GM23338 (cell line): ENCODE data around the gene OR2B6. TPM values are rescaled to one million over a fixed set of nuclear protein-coding genes. Genes with fewer than 3 reads are reported as not detected.

Experiments
- ATAC-seq: fragments of 200-7000 bp; cut with Tn5 transposase; 3 replicates; pipeline ENCODE4 v1.9.1; 2020
- DNase-seq: peaks from one replicate; pipeline ENCODE4 v3.0.0-alpha.2; 2015; ENCODE audit warnings: low spot score
- H2AFZ ChIP-seq: fragments of 200-600 bp; sonication (generic); 2 replicates; pipeline ENCODE4 v1.8.0; 2016; ENCODE audit warnings: antibody characterized with exemption, mild to moderate bottlenecking, moderate library complexity
- H3F3A ChIP-seq: fragments of 200-600 bp; sonication (generic); replicated peaks from 2 replicates; pipeline ENCODE4 v1.8.0; 2017; ENCODE audit warnings: antibody characterized with exemption, mixed run types, low read depth
- H3K27ac ChIP-seq: fragments of 200-600 bp; sonication (generic); 2 replicates; pipeline ENCODE4 v1.6.1; 2016; ENCODE audit warnings: low read depth
- H3K27me3 ChIP-seq: fragments of 200-600 bp; sonication (generic); 2 replicates; pipeline ENCODE4 v1.8.0; 2016; ENCODE audit warnings: mild to moderate bottlenecking, mixed run types, moderate library complexity; ENCODE audit not compliant: insufficient read depth
- H3K36me3 ChIP-seq: fragments of 200-600 bp; sonication (generic); 2 replicates; pipeline ENCODE4 v1.8.0; 2016; ENCODE audit warnings: mild to moderate bottlenecking; ENCODE audit not compliant: insufficient read depth
- H3K4me1 ChIP-seq: fragments of 200-600 bp; sonication (generic); 2 replicates; pipeline ENCODE4 v1.8.0; 2016; ENCODE audit warnings: mild to moderate bottlenecking, moderate library complexity; ENCODE audit not compliant: insufficient read depth
- H3K4me2 ChIP-seq: fragments of 200-600 bp; sonication (generic); 2 replicates; pipeline ENCODE4 v1.7.1; 2017; ENCODE audit warnings: mixed run types
- H3K4me3 ChIP-seq: fragments of 200-600 bp; sonication (generic); 2 replicates; pipeline ENCODE4 v1.6.1; 2016; ENCODE audit warnings: mixed run types
- H3K79me2 ChIP-seq: fragments of 200-600 bp; sonication (generic); replicated peaks from 2 replicates; pipeline ENCODE4 v1.8.0; 2017; ENCODE audit warnings: mild to moderate bottlenecking; ENCODE audit not compliant: insufficient read depth
- H3K9me2 ChIP-seq: fragments of 200-600 bp; sonication (generic); 2 replicates; pipeline ENCODE4 v1.8.0; 2017; ENCODE audit not compliant: insufficient read depth
- H4K20me1 ChIP-seq: fragments of 200-600 bp; sonication (generic); replicated peaks from 2 replicates; pipeline ENCODE4 v1.8.0; 2017; ENCODE audit warnings: mild to moderate bottlenecking; ENCODE audit not compliant: insufficient read depth
- H3K27ac Mint-ChIP-seq: 2 replicates; pipeline ENCODE4 v1.8.0; 2020; ENCODE audit warnings: inconsistent platforms, mild to moderate bottlenecking, moderate library complexity, mixed read lengths
- H3K27me3 Mint-ChIP-seq: 3 replicates; pipeline ENCODE4 v1.8.0; 2022; ENCODE audit warnings: low read depth, mild to moderate bottlenecking, moderate library complexity, mixed read lengths, inconsistent platforms; ENCODE audit not compliant: insufficient read depth, poor library complexity
- H3K36me3 Mint-ChIP-seq: 3 replicates; pipeline ENCODE4 v1.8.0; 2021; ENCODE audit warnings: low read depth, mild to moderate bottlenecking, inconsistent platforms, moderate library complexity, mixed read lengths
- H3K4me1 Mint-ChIP-seq: 3 replicates; pipeline ENCODE4 v1.8.0; 2020; ENCODE audit warnings: mild to moderate bottlenecking, inconsistent platforms, mixed read lengths
- H3K4me3 Mint-ChIP-seq: 3 replicates; pipeline ENCODE4 v1.8.0; 2021; ENCODE audit warnings: moderate library complexity, mild to moderate bottlenecking, inconsistent platforms, mixed read lengths
- H3K9me3 Mint-ChIP-seq: 3 replicates; pipeline ENCODE4 v1.8.0; 2020; ENCODE audit warnings: moderate library complexity, mild to moderate bottlenecking, inconsistent platforms, mixed read lengths
- CREB1 ChIP-seq: fragments of 250-450 bp; sonication (Bioruptor Pico); IDR thresholded peaks from 2 replicates; pipeline ENCODE4 v1.5.0; 2020; ENCODE audit warnings: low read depth, mild to moderate bottlenecking, moderate library complexity
- EZH2 ChIP-seq: fragments of 200-600 bp; sonication (generic); IDR thresholded peaks from one replicate; pipeline ENCODE4 v1.8.0; 2017; ENCODE audit warnings: antibody characterized with exemption, mild to moderate bottlenecking, low read depth; ENCODE audit not compliant: unreplicated experiment
- EZH2phosphoT487 ChIP-seq: fragments of 200-600 bp; sonication (generic); IDR thresholded peaks from one replicate; pipeline ENCODE4 v1.8.1; 2018; ENCODE audit warnings: antibody characterized with exemption; ENCODE audit not compliant: unreplicated experiment
- JUNB ChIP-seq: IDR thresholded peaks from one replicate; pipeline ENCODE4 v1.6.1; 2016; ENCODE audit warnings: antibody characterized with exemption; ENCODE audit not compliant: unreplicated experiment
- NANOG ChIP-seq: IDR thresholded peaks from 2 replicates; pipeline ENCODE4 v1.6.1; 2016; ENCODE audit warnings: antibody characterized with exemption, borderline replicate concordance
- POLR2AphosphoS5 ChIP-seq: IDR thresholded peaks from 2 replicates; pipeline ENCODE4 v1.6.1; 2016; ENCODE audit warnings: antibody characterized with exemption, low read depth
- STAT1 ChIP-seq: IDR thresholded peaks from one replicate; pipeline ENCODE4 v1.6.1; 2016; ENCODE audit warnings: antibody characterized with exemption; ENCODE audit not compliant: unreplicated experiment
- ZNF114 ChIP-seq: fragments of 250-450 bp; sonication (Bioruptor Pico); IDR thresholded peaks from 2 replicates; pipeline ENCODE4 v1.5.0; 2020; ENCODE audit warnings: mild to moderate bottlenecking, moderate library complexity
- ZNF331 ChIP-seq: fragments of 250-450 bp; sonication (Bioruptor Pico); IDR thresholded peaks from 2 replicates; pipeline ENCODE4 v1.5.0; 2020; ENCODE audit warnings: low read depth, mild to moderate bottlenecking, moderate library complexity
- polyA plus RNA-seq: library from polyadenylated mRNA; unstranded; fragments of >200 nt; fragmentation: Nextera tagmentation; extraction: Ambion mirVana; gene quantifications from 2 replicates; pipeline ENCODE4 v1.2.1, GENCODE V29; 2016
- total RNA-seq: library from RNA; depleted of rRNA; stranded (reverse); fragments of >200 nt; shearing (Covaris generic); gene quantifications from 2 replicates; pipeline ENCODE4 v1.2.3, GENCODE V29; 2014
- TF ChIP-seq, protein P1 (sequence below): IDR thresholded peaks from one replicate; pipeline ENCODE4 v1.6.1; 2018; ENCODE audit warnings: antibody characterized with exemption; ENCODE audit not compliant: unreplicated experiment
- TF ChIP-seq, protein P2 (sequence below): fragments of 250-450 bp; sonication (Bioruptor Pico); IDR thresholded peaks from 2 replicates; pipeline ENCODE4 v1.5.0; 2020; ENCODE audit warnings: mild to moderate bottlenecking, moderate library complexity
- TF ChIP-seq, protein P3 (sequence below), 2 experiments: fragments of 200-600 bp in 1 of 2; sonication (generic) in 1 of 2; conservative IDR thresholded peaks; 2 replicates each; pipeline versions ENCODE4 v1.5.1 to v1.6.1; 2016 to 2017; ENCODE audit warnings: antibody characterized with exemption in 2 of 2, low read depth in 2 of 2, mild to moderate bottlenecking in 2 of 2, moderate library complexity in 1 of 2
- TF ChIP-seq, protein P4 (sequence below): IDR thresholded peaks from 2 replicates; pipeline ENCODE4 v1.6.1; 2016; ENCODE audit warnings: antibody characterized with exemption

Gene OR2B6
- total and polyA plus RNA-seq, 2 experiments from 2014 or later, result 0.45 TPM; not detected in 1

DNA sequence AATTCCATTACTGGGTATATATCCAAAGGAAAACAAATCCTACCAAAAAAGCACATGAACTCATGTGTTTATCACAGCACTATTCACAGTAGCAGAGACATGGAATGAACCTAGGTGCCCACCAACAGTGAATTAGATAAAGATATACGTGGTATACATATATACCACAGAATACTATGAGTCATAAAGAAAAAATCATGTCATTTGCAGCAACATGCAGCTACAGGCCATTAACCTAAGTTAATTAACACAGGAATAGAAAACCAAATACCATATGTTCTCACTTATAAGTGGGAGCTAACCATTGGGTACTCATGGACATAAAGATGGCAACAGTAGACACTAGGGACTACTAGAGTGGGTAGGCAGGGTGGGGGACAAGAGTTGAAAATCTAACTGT lies 49.0 kb upstream of the OR2B6 start:
- H3K9me3 Mint-ChIP-seq, result no peaks in the 10 kb centered on the region
- Histone ChIP-seq H3K4me3 (no peak overlapping the region), H3K4me2 (no peak overlapping the region), H3K27me3 (no peaks in the 10 kb centered on the region), H3K79me2 (no peaks in the 10 kb centered on the region), H3K9me2 (no peaks in the 10 kb centered on the region), H3K36me3 (no peaks in the 10 kb centered on the region), H2AFZ (no peak overlapping the region), H3F3A (no peaks in the 10 kb centered on the region), H4K20me1 (no peaks in the 10 kb centered on the region), H3K4me1 (no peaks in the 10 kb centered on the region), H3K27ac (no peak overlapping the region)
- TF ChIP-seq, protein P1, sequence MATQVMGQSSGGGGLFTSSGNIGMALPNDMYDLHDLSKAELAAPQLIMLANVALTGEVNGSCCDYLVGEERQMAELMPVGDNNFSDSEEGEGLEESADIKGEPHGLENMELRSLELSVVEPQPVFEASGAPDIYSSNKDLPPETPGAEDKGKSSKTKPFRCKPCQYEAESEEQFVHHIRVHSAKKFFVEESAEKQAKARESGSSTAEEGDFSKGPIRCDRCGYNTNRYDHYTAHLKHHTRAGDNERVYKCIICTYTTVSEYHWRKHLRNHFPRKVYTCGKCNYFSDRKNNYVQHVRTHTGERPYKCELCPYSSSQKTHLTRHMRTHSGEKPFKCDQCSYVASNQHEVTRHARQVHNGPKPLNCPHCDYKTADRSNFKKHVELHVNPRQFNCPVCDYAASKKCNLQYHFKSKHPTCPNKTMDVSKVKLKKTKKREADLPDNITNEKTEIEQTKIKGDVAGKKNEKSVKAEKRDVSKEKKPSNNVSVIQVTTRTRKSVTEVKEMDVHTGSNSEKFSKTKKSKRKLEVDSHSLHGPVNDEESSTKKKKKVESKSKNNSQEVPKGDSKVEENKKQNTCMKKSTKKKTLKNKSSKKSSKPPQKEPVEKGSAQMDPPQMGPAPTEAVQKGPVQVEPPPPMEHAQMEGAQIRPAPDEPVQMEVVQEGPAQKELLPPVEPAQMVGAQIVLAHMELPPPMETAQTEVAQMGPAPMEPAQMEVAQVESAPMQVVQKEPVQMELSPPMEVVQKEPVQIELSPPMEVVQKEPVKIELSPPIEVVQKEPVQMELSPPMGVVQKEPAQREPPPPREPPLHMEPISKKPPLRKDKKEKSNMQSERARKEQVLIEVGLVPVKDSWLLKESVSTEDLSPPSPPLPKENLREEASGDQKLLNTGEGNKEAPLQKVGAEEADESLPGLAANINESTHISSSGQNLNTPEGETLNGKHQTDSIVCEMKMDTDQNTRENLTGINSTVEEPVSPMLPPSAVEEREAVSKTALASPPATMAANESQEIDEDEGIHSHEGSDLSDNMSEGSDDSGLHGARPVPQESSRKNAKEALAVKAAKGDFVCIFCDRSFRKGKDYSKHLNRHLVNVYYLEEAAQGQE, result no peak
- no peak for TF ChIP-seq ZNF114
- no peak for TF ChIP-seq EZH2phosphoT487
- TF ChIP-seq, protein P2, sequence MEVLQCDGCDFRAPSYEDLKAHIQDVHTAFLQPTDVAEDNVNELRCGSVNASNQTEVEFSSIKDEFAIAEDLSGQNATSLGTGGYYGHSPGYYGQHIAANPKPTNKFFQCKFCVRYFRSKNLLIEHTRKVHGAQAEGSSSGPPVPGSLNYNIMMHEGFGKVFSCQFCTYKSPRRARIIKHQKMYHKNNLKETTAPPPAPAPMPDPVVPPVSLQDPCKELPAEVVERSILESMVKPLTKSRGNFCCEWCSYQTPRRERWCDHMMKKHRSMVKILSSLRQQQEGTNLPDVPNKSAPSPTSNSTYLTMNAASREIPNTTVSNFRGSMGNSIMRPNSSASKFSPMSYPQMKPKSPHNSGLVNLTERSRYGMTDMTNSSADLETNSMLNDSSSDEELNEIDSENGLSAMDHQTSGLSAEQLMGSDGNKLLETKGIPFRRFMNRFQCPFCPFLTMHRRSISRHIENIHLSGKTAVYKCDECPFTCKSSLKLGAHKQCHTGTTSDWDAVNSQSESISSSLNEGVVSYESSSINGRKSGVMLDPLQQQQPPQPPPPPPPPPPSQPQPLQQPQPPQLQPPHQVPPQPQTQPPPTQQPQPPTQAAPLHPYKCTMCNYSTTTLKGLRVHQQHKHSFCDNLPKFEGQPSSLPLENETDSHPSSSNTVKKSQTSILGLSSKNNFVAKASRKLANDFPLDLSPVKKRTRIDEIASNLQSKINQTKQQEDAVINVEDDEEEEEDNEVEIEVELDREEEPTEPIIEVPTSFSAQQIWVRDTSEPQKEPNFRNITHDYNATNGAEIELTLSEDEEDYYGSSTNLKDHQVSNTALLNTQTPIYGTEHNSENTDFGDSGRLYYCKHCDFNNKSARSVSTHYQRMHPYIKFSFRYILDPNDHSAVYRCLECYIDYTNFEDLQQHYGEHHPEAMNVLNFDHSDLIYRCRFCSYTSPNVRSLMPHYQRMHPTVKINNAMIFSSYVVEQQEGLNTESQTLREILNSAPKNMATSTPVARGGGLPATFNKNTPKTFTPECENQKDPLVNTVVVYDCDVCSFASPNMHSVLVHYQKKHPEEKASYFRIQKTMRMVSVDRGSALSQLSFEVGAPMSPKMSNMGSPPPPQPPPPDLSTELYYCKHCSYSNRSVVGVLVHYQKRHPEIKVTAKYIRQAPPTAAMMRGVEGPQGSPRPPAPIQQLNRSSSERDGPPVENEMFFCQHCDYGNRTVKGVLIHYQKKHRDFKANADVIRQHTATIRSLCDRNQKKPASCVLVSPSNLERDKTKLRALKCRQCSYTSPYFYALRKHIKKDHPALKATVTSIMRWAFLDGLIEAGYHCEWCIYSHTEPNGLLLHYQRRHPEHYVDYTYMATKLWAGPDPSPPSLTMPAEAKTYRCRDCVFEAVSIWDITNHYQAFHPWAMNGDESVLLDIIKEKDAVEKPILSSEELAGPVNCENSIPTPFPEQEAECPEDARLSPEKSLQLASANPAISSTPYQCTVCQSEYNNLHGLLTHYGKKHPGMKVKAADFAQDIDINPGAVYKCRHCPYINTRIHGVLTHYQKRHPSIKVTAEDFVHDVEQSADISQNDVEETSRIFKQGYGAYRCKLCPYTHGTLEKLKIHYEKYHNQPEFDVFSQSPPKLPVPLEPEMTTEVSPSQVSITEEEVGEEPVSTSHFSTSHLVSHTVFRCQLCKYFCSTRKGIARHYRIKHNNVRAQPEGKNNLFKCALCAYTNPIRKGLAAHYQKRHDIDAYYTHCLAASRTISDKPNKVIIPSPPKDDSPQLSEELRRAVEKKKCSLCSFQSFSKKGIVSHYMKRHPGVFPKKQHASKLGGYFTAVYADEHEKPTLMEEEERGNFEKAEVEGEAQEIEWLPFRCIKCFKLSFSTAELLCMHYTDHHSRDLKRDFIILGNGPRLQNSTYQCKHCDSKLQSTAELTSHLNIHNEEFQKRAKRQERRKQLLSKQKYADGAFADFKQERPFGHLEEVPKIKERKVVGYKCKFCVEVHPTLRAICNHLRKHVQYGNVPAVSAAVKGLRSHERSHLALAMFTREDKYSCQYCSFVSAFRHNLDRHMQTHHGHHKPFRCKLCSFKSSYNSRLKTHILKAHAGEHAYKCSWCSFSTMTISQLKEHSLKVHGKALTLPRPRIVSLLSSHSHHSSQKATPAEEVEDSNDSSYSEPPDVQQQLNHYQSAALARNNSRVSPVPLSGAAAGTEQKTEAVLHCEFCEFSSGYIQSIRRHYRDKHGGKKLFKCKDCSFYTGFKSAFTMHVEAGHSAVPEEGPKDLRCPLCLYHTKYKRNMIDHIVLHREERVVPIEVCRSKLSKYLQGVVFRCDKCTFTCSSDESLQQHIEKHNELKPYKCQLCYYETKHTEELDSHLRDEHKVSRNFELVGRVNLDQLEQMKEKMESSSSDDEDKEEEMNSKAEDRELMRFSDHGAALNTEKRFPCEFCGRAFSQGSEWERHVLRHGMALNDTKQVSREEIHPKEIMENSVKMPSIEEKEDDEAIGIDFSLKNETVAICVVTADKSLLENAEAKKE (CRISPR knock-in tag), result no peak
- no peak for TF ChIP-seq POLR2AphosphoS5
- no peak for TF ChIP-seq ZNF331
- TF ChIP-seq, protein P3, sequence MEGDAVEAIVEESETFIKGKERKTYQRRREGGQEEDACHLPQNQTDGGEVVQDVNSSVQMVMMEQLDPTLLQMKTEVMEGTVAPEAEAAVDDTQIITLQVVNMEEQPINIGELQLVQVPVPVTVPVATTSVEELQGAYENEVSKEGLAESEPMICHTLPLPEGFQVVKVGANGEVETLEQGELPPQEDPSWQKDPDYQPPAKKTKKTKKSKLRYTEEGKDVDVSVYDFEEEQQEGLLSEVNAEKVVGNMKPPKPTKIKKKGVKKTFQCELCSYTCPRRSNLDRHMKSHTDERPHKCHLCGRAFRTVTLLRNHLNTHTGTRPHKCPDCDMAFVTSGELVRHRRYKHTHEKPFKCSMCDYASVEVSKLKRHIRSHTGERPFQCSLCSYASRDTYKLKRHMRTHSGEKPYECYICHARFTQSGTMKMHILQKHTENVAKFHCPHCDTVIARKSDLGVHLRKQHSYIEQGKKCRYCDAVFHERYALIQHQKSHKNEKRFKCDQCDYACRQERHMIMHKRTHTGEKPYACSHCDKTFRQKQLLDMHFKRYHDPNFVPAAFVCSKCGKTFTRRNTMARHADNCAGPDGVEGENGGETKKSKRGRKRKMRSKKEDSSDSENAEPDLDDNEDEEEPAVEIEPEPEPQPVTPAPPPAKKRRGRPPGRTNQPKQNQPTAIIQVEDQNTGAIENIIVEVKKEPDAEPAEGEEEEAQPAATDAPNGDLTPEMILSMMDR (conservative IDR thresholded peaks at IDR 0.05; ENCODE audit: low read depth in 2 of 2), result no peak
- TF ChIP-seq NANOG, result no peak
- TF ChIP-seq CREB1 (CRISPR knock-in tag), result no peak
- no peak for TF ChIP-seq STAT1
- TF ChIP-seq, protein P4, sequence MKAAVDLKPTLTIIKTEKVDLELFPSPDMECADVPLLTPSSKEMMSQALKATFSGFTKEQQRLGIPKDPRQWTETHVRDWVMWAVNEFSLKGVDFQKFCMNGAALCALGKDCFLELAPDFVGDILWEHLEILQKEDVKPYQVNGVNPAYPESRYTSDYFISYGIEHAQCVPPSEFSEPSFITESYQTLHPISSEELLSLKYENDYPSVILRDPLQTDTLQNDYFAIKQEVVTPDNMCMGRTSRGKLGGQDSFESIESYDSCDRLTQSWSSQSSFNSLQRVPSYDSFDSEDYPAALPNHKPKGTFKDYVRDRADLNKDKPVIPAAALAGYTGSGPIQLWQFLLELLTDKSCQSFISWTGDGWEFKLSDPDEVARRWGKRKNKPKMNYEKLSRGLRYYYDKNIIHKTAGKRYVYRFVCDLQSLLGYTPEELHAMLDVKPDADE, result no peak
- TF ChIP-seq EZH2, result no peak
- TF ChIP-seq JUNB, result no peak
- no peak overlapping the region for H3K4me3 Mint-ChIP-seq
- no peak overlapping the region for H3K27ac Mint-ChIP-seq
- H3K4me1 Mint-ChIP-seq, result no peaks in the 10 kb centered on the region
- no peak for ATAC-seq
- DNase-seq, result no peak
- no peaks in the 10 kb centered on the region for H3K36me3 Mint-ChIP-seq
- peaks cover 3% of the 10 kb centered on the region for H3K27me3 Mint-ChIP-seq
